Loucy (cell line): ENCODE results near the gene STAT4.
A peak's percentile ranks its signal among the peaks of the same experiment; 100 is the strongest.

Experiments used
- H2AFZ ChIP-seq: fragments of 200-600 bp; sonication (generic); 2 replicates; pipeline ENCODE4 v1.6.0; 2016; ENCODE audit warnings: antibody characterized with exemption, mild to moderate bottlenecking, low read length, moderate library complexity
- H3F3A ChIP-seq: fragments of 200-600 bp; 2 replicates; pipeline ENCODE4 v1.6.0; 2016; ENCODE audit warnings: antibody characterized with exemption, low read depth, mild to moderate bottlenecking
- H3K27me3 ChIP-seq: fragments of 200-600 bp; sonication (generic); 2 replicates; pipeline ENCODE4 v1.6.1; 2014; ENCODE audit warnings: low read length, mild to moderate bottlenecking; ENCODE audit not compliant: insufficient read depth, poor library complexity, severe bottlenecking
- H3K36me3 ChIP-seq: fragments of 200-600 bp; sonication (generic); 2 replicates; pipeline ENCODE4 v1.6.1; 2016; ENCODE audit warnings: low read length; ENCODE audit not compliant: insufficient read depth
- H3K4me1 ChIP-seq: fragments of 200-600 bp; sonication (generic); 2 replicates; pipeline ENCODE4 v1.5.1; 2014; ENCODE audit warnings: low read length, mild to moderate bottlenecking; ENCODE audit not compliant: insufficient read depth, poor library complexity, severe bottlenecking
- H3K4me2 ChIP-seq: fragments of 200-600 bp; sonication (generic); 2 replicates; pipeline ENCODE4 v1.6.0; 2014; ENCODE audit warnings: antibody characterized with exemption, low read length, low read depth, mild to moderate bottlenecking; ENCODE audit not compliant: poor library complexity, severe bottlenecking
- H3K4me3 ChIP-seq: fragments of 200-600 bp; sonication (generic); 2 replicates; pipeline ENCODE4 v1.5.1; 2014; ENCODE audit warnings: low read length, mild to moderate bottlenecking, mixed read lengths; ENCODE audit not compliant: poor library complexity, severe bottlenecking
- H3K79me2 ChIP-seq: fragments of 200-600 bp; sonication (generic); 2 replicates; pipeline ENCODE4 v1.6.1; 2014; ENCODE audit warnings: low read length; ENCODE audit not compliant: insufficient read depth
- H3K9ac ChIP-seq: fragments of 200-600 bp; sonication (generic); 2 replicates; pipeline ENCODE4 v1.6.0; 2014; ENCODE audit warnings: mild to moderate bottlenecking, low read depth, low read length, moderate library complexity; ENCODE audit not compliant: poor library complexity, severe bottlenecking
- H3K9me2 ChIP-seq: fragments of 200-600 bp; sonication (generic); replicated peaks from 2 replicates; pipeline ENCODE4 v1.6.1; 2016; ENCODE audit warnings: low read depth, low read length, mixed read lengths
- H3K9me3 ChIP-seq: fragments of 200-600 bp; sonication (generic); 2 replicates; pipeline ENCODE4 v1.6.1; 2014; ENCODE audit warnings: mild to moderate bottlenecking, antibody characterized with exemption, low read length, low read depth; ENCODE audit not compliant: insufficient read depth
- H4K20me1 ChIP-seq: fragments of 200-600 bp; sonication (generic); 2 replicates; pipeline ENCODE4 v1.6.0; 2014; ENCODE audit warnings: antibody characterized with exemption, low read length, mild to moderate bottlenecking; ENCODE audit not compliant: insufficient read depth, poor library complexity, severe bottlenecking
- CTCF ChIP-seq: fragments of 200-600 bp; sonication (generic); conservative IDR thresholded peaks from 2 replicates; pipeline ENCODE4 v1.5.1; 2014; ENCODE audit warnings: mild to moderate bottlenecking, antibody characterized with exemption, low read length
- EZH2phosphoT487 ChIP-seq: fragments of 200-600 bp; IDR thresholded peaks from 2 replicates; pipeline ENCODE4 v1.6.1; 2018; ENCODE audit warnings: antibody characterized with exemption, mild to moderate bottlenecking, moderate library complexity, borderline replicate concordance

Gene STAT4

GRCh38 chr2:191032588-191033429 lies 118.0 kb downstream of the STAT4 start:
- Histone ChIP-seq H3K9me2 (no peaks in the 10 kb centered on the region), H3K9ac (no peak overlapping the region), H3K4me1 (peaks cover 2% of the 10 kb centered on the region), H3K36me3 (no peaks in the 10 kb centered on the region), H3K27me3 (no peaks in the 10 kb centered on the region), H2AFZ (no peak overlapping the region), H3K79me2 (no peaks in the 10 kb centered on the region), H3K4me3 (no peak overlapping the region), H3F3A (no peaks in the 10 kb centered on the region), H4K20me1 (no peaks in the 10 kb centered on the region), H3K4me2 (no peak overlapping the region), H3K9me3 (no peaks in the 10 kb centered on the region)
- no peak for TF ChIP-seq CTCF
- TF ChIP-seq EZH2phosphoT487, result no peak

GRCh38 chr2:191031256-191031655 lies 119.5 kb downstream of the STAT4 start:
- Histone ChIP-seq H3K9me3 (no peaks in the 10 kb centered on the region), H3K4me1 (peaks cover 6% of the 10 kb centered on the region), H3K9ac (no peak overlapping the region), H3F3A (no peaks in the 10 kb centered on the region), H3K4me3 (no peak overlapping the region), H2AFZ (no peak overlapping the region), H4K20me1 (no peaks in the 10 kb centered on the region), H3K79me2 (no peaks in the 10 kb centered on the region), H3K4me2 (no peak overlapping the region), H3K9me2 (no peaks in the 10 kb centered on the region), H3K27me3 (no peaks in the 10 kb centered on the region), H3K36me3 (no peaks in the 10 kb centered on the region)
- no peak for TF ChIP-seq EZH2phosphoT487
- TF ChIP-seq CTCF, result no peak

GRCh38 chr2:191030521-191031154 lies 120.2 kb downstream of the STAT4 start:
- no peak overlapping the region for H3K4me3 ChIP-seq

More at GRCh38 chr2:191030521-191031154, 120.2 kb downstream of the STAT4 start:
- no peaks in the 10 kb centered on the region for H3K36me3 ChIP-seq
- no peaks in the 10 kb centered on the region for H3K79me2 ChIP-seq
- H3K9ac ChIP-seq, result no peak overlapping the region
- peaks cover 11% of the 10 kb centered on the region for H3K4me1 ChIP-seq
- H3K4me2 ChIP-seq, result no peak overlapping the region
- no peak overlapping the region for H2AFZ ChIP-seq
- no peaks in the 10 kb centered on the region for H3F3A ChIP-seq
- no peaks in the 10 kb centered on the region for H3K9me3 ChIP-seq
- TF ChIP-seq EZH2phosphoT487, result no peak
- peak; percentile 87 for TF ChIP-seq CTCF
- no peaks in the 10 kb centered on the region for H3K27me3 ChIP-seq
- H3K9me2 ChIP-seq, result no peaks in the 10 kb centered on the region
- no peaks in the 10 kb centered on the region for H4K20me1 ChIP-seq
